K562 (cell line): ENCODE measurements around the gene GNG14. TPM values are rescaled to one million over a fixed set of nuclear protein-coding genes. Genes with fewer than 3 reads are reported as not detected.

Experiments used
- ADNP ChIP-seq: fragments of 200-800 bp; sonication (Bioruptor generic); IDR thresholded peaks from 2 replicates; pipeline ENCODE4 v1.6.1; 2016; ENCODE audit warnings: missing genetic modification characterization, missing compliant biosample characterization
- AFF4 ChIP-seq: sonication (generic); formaldehyde crosslinking; IDR thresholded peaks from 2 replicates; pipeline ENCODE4 v1.8.0; 2023; ENCODE audit warnings: mild to moderate bottlenecking, missing genetic modification reagents
- BCLAF1 ChIP-seq, 2 experiments: fragments of 450-650 bp in 1 of 2; IDR thresholded peaks; 2 replicates each; pipeline ENCODE4 v1.6.1; 2011 to 2017; ENCODE audit warnings: low read depth in 2 of 2, antibody characterized with exemption in 1 of 2, borderline replicate concordance in 1 of 2, low read length in 1 of 2, mild to moderate bottlenecking in 1 of 2, mixed read lengths in 1 of 2; ENCODE audit not compliant: control insufficient read depth in 1 of 2
- CCNT2 ChIP-seq: IDR thresholded peaks from 2 replicates; pipeline ENCODE4 v1.6.1; 2011; ENCODE audit warnings: borderline replicate concordance, low read depth, mild to moderate bottlenecking, moderate library complexity, mixed read lengths, low read length; ENCODE audit not compliant: insufficient read length; ENCODE audit errors: extremely low read depth
- CHD4 ChIP-seq: fragments of 200-600 bp; sonication (generic); IDR thresholded peaks from 3 replicates; pipeline ENCODE4 v1.6.1; 2012; ENCODE audit warnings: low read depth, mild to moderate bottlenecking, mixed read lengths, low read length, inconsistent platforms; ENCODE audit not compliant: insufficient read depth, insufficient replicate concordance, poor library complexity, severe bottlenecking
- CSDE1 ChIP-seq, 2 experiments: fragments of 450-650 bp; IDR thresholded peaks; 2 replicates each; pipeline ENCODE4 v1.6.1; 2016; ENCODE audit warnings: mild to moderate bottlenecking in 1 of 2
- DMBX1 ChIP-seq: fragments of 250-450 bp; sonication (Bioruptor Pico); IDR thresholded peaks from 2 replicates; pipeline ENCODE4 v1.8.0; 2022; ENCODE audit warnings: inconsistent platforms, mild to moderate bottlenecking, moderate library complexity, borderline replicate concordance
- HBP1 ChIP-seq: fragments of 450-650 bp; formaldehyde crosslinking; IDR thresholded peaks from 2 replicates; pipeline ENCODE4 v1.4.0; 2022; ENCODE audit warnings: missing genetic modification characterization
- OTX1 ChIP-seq: fragments of 450-650 bp; formaldehyde crosslinking; IDR thresholded peaks from 2 replicates; pipeline ENCODE4 v1.4.0; 2022; ENCODE audit warnings: mild to moderate bottlenecking
- PTBP1 ChIP-seq: fragments of 200-400 bp; formaldehyde crosslinking; IDR thresholded peaks from 2 replicates; pipeline ENCODE4 v1.6.1; 2017; ENCODE audit warnings: low read depth, low read length
- RBM14 ChIP-seq: fragments of 200-400 bp; formaldehyde crosslinking; IDR thresholded peaks from 2 replicates; pipeline ENCODE4 v1.6.1; 2018; ENCODE audit warnings: low read depth, mild to moderate bottlenecking, low read length, moderate library complexity, borderline replicate concordance; ENCODE audit not compliant: insufficient read depth
- SMARCA4 ChIP-seq: fragments of 450-650 bp; IDR thresholded peaks from 2 replicates; pipeline ENCODE4 v1.6.1; 2016
- ZBTB43 ChIP-seq: sonication (generic); formaldehyde crosslinking; IDR thresholded peaks from 2 replicates; pipeline ENCODE4 v1.8.0; 2023; ENCODE audit warnings: mild to moderate bottlenecking, missing genetic modification reagents
- polyA plus RNA-seq, 8 experiments: library from polyadenylated mRNA; depleted of rRNA in 4 of 8; stranded (reverse) in 5 of 8; unstranded in 3 of 8; fragments of >200 nt; fragmentation: Nextera tagmentation in 2 of 8; fragmentation: Illumina TruSeq in 1 of 8; extraction: Ambion mirVana in 2 of 8; extraction: Trizol in 1 of 8; gene quantifications; 2 replicates each; pipeline versions ENCODE4 v1.2.1 to v1.2.3, GENCODE V29; 2011 to 2014; ENCODE audit warnings: inconsistent platforms in 1 of 8, missing spikeins in 1 of 8
- total RNA-seq, 7 experiments: library from RNA; depleted of rRNA in 6 of 7; stranded (reverse); fragments of >200 nt in 6 of 7; fragmentation: Illumina TruSeq in 2 of 7; extraction: Trizol in 2 of 7; gene quantifications; 2 replicates each; pipeline versions ENCODE4 v1.2.1 to v1.2.3, GENCODE V29; 2011 to 2021; ENCODE audit warnings: low replicate concordance in 1 of 7

The GNG14 gene
- total and polyA plus RNA-seq, 9 of the 15 experiments (the other 6 are each of a cell fraction or from before 2014, with no cell fraction given) = not detected

- TF ChIP-seq CSDE1 (IDR thresholded peaks at IDR 0.05) (no peak), SMARCA4 (no peak), ADNP (no peak), DMBX1 (CRISPR knock-in tag) (0 out of 2 replicates have a peak, but pooled peaks have one; percentile 23), PTBP1 (0 out of 2 replicates have a peak, but pooled peaks have one; percentile 12), CCNT2 (no peak), ZBTB43 (CRISPR knock-in tag) (no peak), CHD4 (no peak), HBP1 (CRISPR knock-in tag) (no peak; the same call in 1 of the 2 replicates), BCLAF1 (IDR thresholded peaks at IDR 0.05; ENCODE audit: borderline replicate concordance in 1 of 2, control insufficient read depth in 1 of 2, low read depth in 2 of 2, low read length in 1 of 2) (peak in 1 of 2 experiments; percentile 45; a peak in 1 of 4 replicates), AFF4 (CRISPR knock-in tag) (no peak; the same call in 1 of the 2 replicates), RBM14 (no peak), OTX1 (CRISPR knock-in tag) (peak; percentile 46; the same call in 1 of the 2 replicates)
Observed at GRCh38 chr19:12669270-12670158, 18.3 kb upstream of the GNG14 start (continued).
